Measurements from ENCODE around the gene EHF.
"Not testable (repeated sequence)": the region's sequence is repeated elsewhere in the genome, so short reads cannot be mapped to it uniquely, and the experiment has no call there.

EHF gene

DNA sequence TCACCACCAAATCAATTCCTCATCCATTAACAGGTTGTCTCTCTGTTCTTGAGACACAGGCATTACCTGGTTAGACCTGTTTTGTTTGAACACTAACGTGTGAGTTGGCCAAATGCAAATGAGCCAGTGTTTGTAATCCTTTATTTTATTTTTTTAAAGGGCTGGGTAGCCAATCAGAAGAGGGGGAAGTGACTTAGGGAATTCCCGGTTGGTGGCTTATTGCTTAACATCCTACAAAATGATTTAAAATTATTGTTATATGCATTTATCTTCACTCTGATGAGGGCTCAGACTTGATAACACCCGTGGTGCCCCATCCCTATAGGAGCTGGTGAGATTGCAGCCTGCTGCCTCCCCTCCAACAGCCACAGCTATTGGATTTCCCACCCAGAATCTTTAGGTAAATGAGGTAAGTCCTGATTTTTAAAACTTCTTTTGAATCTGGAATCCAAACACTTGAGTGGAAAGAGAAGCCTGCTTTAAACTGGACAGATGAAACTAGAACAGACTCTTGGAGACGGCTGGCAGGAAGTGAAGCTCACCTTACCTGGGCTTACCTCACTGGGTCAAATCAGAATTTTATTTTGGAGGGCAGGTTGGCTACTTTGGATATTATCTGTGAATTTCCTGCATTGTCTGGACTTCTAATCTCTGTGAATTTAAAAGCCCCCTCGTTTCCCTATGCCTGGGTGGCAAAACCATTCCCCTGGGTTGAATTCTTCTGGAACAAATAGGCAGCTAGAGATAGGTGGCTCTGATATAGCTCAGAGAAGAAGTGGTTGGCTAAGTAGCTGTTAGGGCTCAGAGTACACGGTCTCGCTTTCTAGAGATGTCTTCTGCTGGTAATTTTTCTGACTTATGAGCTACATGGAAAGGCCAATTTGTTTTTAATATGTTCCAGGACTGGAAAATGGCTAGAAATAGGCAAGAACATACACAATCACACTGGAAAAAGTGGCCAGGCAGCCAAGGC lies at the start of gene EHF:
TSS of gene EHF (plus strand) at position 274 of the 973 bp plus-strand sequence. CDS start 21,538 bp downstream, outside the sequence.
- DNase-seq, result no peak

DNA sequence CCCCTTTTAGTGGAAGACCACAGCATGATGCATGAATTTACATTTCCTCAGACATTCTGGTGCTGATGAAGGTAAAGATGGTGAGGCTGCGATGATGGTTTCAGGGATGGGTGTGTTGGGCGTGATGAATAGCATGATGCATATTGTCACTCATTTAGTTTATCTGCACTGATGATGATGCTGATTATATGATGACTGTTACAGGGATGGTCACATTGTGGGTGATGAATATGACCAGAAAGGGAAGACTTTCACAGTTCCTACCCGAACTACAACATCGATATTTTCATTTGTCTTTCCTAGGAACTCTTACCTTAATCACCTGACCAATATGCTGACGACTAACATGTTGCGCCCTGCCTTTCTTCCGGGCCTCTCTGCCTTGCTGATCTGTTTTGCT lies 47.4 kb upstream of the EHF start:
- DNase-seq, result no peak

DNA sequence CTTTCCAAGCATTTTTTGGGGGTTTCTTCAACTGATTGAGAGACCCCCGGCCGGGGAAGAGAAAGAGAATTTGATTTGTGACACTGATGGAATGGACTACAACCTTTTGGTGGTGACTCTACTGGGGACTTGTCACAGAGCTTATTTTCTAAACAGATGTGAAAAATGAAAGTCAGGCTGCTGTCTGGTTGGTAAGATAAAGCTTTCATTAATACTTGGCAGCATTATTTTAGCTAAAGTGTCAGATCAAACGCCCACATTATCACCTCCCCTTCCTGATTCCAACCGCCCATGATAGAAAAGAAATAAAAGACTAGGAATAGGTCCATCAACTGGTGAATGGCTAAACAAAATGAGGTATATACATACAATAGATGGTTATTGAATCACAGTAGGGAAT lies 45.6 kb upstream of the EHF start:
- no peak for DNase-seq

DNA sequence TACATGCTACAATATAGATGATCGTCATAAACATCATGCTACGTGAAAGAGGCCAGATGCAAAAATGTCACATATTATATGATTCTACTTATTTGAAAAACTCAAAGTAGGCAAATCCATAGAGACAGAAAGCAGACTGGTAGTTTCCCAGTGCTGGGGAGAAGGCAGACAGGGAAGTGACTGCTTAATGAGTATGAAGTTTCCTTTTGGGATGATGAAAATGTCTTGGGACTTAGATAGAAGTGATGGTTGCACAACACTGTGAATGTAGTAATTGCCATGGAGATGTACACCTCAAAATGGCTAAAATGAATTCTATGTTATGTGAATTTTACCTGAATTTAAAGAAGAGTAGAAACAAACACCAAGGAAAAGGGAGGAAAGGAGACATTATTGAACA lies 45.2 kb upstream of the EHF start:
- DNase-seq, result no peak

DNA sequence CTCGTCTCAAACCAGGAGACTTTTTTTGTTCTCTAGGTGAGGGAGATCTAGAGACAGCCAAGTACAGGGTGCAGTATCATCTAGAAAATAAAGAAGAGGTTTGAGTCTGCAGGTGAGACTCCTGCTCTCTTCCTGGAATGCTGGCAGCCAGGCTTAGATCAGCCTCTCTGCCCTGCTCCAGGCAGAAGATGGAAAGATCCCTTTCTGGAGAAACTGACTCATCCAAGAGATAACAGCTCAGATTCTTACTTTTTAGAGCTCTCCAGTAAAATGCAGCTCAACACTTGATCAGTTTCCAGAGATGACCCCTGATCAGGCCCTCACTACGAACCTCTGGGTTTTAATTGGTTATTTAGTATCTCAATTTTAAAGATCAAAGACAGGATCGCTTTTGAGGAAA lies 44.6 kb upstream of the EHF start:
- no peak for DNase-seq

DNA sequence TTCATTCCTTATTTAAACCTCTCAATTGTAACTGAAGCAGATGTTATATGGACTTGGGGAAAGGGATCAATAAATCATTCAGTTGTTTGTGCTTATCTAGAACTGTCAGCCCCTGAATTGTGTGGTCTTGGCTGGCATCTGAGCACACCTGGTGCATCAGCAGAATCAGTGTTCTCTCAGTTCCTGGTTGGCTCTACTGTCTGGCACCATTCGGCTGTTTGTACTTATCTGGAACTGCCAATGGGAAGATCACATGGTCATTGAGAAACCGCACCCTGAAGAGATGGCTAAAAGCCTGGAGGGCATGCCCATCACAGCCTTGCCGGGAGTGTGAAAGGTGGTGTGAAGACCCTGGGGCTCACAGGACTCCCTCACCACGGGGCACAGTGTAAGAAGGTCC lies 37.1 kb upstream of the EHF start:
- DNase-seq, result no peak

DNA sequence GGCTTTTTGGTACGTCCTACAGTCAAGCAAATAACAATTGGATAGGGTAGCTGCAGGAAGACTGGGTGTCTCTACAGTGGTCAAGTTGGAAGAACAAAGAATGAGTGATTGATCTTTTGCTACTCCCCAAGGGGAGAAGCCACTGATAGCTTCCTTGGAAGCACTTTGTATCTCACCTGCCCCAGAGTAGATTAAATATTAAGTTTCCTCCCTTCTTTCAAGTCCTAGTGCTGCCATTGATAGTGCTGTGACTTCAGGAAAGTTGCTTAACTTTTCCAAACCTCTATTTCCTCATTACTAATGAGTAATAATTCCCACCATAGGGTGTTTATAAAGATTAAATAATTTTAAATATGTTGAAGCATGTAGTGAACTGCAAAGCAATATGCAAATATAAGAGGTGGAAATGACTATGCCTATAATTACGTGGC lies 35.6 kb upstream of the EHF start:
- DNase-seq, result no peak

DNA sequence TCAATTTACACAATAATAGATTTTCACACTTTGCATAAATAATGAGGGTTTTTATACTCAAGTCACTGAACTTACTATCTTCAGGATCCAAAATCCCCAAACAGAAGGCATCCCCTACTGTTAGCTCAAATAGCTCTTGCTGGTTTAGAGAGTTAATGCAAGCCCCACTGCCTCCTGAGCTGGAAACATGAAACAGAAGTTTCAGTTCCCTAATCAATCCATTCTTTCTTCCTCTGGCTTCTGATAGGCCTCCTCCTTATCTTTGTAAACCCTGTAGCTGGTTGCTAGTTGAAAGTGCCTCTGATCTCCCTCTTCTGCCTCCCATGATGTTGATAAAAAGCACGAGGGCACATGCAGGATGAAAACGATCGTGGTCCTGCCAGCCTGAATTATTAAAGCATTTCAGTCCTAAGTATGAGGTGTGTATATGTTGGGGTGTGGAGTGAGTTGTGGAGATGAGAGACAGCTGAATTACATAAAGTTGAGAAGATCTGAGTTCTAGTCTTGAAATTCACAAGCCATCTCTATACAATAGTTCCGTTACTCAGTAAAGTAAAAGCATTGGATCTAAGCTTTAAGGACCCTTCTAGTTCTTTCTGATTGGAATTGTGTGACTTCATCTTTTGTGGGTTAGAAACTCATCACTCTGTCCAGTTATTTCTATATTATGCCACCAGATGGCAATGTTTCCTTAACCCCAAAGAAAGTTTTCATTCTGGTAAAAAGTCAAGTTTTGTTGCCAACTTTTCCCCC lies 35.0 kb upstream of the EHF start:
- DNase-seq, result peak; percentile 39

DNA sequence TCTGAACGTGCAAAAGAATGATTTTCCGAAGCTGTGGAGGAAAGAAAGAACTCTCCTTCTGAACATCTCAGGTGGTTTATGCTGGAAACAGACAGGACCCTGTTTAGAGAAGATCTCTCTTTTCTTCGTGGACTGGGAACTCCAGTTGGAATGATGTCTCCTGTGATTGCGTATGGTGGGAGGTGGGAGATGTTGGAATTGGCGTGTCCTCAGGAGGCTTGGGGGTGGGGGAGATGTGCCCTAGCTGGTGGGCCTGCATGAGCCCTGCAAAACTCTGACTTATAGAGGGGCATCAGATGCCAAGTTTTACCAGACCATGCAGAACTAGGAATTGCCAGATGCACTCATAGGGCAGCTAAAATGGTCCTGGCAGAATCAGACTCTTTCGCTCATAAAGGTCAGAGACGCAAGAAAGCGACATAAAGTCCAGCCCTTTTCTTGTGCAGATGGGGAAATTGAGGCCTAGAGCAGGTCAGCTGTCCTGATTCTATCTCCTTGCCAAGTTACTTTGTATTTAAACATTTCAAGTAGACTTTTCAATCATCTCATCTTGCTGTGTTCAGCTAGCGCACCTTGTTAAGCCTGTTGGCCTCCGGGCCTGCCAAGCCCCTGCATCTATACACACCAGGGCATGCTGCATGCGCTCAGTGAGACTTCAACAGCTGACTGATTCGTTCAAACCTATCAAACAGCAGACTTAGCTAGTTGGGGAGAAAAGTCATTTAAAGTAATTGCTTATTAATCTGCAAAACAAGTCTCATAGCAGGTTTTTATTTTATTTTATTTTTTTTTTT lies 34.2 kb upstream of the EHF start:
- no peak for DNase-seq

DNA sequence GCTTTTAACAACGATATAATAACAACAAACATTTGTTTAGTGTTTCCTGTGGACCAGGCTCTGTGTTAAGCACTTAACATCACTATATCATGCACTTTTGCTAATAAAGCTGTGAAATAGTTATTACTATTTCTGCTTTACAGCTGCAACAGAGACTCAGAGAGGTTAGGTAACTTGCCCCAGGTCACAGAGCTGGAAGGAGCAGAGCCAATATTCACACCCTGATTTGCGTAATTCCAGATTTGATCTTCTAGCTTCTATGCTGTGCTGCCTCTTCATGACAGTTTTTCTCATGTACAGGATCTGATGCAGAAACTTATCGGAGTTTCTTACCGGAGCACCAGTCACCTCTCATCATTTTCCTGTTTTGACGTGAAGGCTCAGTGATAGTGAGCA lies 33.6 kb upstream of the EHF start:
- no peak for DNase-seq

DNA sequence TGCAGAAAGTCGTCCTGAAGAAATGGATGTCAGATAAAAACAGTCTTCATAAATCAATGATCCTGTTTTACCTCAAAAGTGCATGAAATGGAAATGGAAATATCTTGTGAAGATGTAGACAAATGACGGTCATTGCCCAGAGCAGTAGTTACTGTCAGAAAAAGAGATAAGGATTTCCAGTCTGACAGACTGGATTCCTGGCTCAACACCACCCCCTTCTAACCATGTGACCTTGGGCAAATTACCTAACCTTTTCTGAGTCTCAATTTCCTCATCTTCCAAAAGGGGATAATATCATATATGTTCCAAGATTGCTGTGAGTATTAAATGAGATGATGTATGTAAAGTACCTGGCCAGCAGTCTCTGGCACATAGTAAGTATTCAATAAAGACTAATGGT lies 32.9 kb upstream of the EHF start:
- no peak for DNase-seq

DNA sequence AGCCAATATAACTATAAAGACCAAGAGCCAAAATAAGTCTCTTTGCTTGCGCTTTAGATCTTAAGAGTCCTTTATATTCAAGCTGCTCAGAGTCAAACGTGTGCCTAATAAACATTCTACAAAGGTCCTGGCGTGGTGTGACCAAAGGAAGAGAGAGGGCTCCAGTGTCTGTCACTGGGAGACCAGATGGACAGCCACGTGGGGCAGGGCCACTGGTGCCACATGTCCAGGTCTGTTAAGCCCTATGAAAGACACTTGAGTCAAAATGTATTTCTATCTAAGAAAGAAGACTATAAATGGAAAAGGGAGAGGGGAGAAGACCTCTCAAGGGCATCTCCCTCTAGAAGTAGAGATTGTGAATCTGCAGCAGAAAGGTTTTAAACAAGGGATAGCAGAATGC lies 32.2 kb upstream of the EHF start:
- no peak for DNase-seq

DNA sequence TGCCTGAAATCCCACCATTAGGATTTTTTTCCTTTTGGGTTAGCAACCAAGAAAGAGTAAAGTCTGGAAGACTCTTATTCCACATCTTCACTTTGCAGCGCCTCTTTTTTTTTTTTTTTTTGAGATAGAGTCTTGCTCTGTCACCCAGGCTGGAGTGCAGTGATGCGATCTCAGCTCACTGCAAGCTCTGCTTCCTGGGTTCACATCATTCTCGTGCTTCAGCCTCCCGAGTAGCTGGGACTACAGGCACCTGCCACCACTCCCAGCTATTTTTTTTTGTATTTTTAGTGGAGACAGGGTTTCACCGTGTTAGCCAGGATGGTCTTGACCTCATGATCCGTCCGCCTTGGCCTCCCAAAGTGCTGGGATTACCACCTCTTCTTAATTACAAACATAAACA lies 31.7 kb upstream of the EHF start:
- not testable (repeated sequence) for DNase-seq

DNA sequence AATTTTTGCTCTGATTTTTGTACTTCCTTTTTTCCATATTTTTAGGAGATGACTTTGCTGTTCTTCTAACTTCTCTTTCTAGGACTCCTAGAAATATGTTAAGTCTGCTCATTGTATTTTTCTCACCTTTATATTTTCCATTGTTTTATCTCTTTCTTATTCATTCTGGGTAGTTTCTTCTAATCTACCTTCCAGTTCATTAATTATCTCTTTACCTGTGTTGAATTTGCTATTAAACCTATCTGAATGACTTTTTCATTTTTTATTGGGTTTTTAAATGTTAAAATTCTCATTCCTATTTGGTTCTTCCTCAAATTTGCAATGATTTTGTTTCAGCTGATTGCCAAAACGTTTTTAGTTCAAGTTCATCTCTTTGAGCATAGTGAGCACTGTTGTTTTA lies 27.8 kb upstream of the EHF start:
- no peak for DNase-seq

DNA sequence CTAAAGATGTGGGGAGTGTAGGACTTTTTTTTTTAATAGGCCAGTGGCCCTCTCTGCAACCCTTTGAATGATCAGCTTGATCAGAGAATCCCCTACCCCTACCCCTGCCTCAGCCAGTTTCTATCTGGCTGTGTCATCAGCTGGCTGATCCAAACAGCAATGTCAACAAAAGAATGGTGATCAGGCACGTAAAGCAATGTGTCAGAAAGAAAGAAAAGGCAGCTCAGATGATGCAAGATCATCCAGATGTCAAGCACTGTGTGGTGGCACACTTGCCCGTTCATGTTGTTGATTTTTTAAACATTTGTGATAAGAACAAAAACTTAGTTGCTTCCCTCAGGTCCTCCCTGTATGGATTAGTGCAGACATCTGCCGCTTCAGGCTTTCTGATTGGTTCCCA lies 26.3 kb upstream of the EHF start:
- no peak for DNase-seq

DNA sequence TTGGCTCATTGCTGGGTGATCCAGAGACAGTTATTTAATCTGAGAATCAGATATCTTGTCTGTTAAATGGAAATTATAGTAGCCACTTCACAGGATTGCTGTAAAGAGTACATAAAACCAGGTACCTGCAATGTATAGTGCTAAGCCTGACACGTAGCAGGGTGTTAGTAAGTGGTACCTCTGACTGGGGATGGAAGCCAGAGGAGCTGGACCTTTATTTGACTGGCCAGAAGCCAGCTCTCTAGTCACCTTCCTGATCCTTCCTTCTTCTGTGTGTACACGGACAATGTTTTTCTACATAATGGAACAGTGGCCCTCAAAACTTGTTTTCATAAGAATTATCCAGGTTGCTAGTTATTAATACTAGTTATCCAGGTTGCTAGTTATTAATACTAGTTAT lies 25.5 kb upstream of the EHF start:
- no peak for DNase-seq

DNA sequence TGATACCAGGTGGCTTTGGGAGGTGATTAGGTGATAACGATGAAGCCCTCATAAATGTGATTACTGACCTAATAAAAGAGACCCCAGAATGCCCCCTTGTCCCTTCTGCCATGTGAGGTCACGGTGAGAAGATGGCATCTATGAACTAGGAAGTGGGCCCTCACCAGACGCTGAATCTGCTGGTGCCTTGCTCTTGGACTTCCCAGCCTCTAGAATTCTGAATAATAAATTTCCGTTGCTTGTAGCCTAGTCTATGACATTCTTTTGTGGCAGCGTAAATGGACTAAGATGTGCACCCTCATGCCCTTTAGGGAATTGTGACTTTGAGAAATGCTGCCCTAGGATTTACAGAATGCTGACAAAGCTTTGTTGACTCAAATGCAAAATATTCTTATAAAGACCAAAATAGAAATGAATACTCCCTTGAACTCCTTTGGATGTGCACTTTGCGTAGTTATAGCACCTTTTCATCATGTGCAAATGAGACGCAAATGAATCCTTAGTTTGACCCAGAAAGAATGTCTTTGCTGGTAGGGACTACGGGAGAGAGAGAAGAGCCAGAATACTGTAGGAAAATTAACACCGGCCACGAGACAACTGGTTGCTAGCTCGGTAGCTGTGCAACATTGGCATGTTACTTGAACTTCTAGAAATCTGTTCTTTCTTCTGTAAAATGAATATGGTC lies 24.8 kb upstream of the EHF start:
- DNase-seq, result no peak

DNA sequence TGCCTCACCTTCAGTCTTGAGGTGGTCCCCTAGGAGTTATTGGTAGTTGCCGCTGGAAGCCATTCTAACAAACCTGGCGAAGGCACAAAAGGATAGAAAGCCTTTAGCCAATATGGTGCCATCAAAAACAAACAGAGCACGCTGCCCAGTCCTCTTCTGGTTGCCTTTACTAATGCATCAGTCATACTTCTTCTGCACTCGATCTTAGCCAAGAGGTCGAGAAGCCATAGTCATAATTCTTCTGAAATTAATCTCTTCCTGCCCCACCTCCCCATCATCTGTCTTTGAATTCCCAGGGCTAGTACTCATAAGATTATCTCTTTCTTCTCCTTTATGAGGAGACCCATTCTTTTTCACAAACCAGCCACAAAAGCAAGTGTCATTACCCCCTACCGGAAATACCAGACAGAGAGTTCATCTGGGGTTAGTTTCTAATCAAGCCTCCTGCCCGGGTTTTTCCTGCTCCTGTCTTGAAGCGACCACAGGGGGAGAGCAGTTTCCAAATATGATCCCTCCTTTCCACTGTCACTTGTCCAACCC lies 21.4 kb upstream of the EHF start:
- DNase-seq, result no peak

DNA sequence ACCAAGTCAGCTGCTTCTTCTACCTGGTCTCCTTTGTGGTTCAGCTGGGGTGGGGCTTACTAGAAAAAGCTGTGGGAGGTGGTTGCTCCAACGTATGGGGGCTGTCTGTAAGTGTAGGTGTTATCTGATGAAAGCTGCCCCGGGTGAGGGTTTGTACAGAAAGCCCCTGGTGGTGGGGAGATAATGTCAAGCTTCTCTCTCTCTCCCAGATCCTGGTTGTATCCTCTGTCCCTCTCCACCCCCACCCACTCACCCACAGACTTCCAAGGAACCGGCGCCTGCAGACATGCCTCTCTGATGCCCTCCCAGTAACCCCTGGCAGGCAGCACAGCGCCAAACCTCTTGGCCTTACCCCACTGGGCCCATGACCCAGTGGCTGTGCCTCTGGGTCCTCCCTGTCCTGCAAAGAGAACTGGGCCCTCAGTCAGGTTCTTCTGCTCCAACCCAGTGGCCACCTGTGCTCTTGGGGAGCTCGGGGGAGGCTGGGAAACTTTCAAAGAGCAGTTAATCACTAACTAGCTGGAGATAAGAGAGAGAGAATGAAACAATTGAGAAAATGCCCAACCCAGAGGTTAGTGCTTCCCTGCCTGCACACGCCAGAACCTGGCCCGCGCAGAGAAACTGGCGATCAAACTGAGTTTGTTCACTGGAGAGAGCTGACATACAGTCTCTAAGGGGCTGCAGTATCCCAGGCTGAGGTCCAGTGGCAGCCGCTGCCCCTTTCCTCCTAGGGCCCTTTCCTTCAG lies 20.4 kb upstream of the EHF start:
- no peak for DNase-seq

DNA sequence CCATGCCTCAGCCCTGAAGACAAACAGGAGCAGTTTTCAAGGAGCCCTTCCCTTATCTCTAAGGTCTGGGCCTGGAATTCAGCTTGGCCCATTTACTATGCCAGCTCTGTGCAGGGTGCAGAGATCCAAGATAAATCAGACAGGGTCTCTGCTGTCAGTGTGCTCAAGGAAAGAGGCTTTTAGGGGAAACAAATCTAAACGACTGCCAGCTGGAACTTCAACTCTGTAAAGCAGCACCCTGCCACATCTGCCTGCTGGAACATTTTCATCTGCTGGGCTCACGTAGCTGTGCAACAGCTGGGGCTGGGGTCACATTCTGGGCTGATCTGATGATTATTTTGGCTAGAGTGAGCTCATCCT lies 19.8 kb upstream of the EHF start:
- DNase-seq, result no peak

DNA sequence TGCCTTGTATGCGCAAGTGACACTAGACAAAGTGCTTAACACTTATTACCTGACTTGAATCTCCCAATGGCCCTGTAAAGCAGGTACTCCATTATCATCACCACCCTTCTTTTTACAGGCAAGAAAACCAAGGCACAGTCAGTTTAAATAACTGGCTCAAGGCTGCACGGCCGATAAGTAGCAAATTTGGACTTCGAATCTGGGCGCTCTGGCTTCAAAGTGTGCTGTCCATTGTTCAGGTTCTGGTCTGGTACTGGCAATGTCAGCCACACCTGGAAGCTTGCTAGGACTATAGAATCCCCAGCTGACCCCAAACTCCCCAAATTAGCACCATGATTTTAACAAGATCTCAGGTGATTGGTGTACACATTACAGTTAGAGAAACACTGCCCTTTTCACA lies 19.3 kb upstream of the EHF start:
- DNase-seq, result no peak

DNA sequence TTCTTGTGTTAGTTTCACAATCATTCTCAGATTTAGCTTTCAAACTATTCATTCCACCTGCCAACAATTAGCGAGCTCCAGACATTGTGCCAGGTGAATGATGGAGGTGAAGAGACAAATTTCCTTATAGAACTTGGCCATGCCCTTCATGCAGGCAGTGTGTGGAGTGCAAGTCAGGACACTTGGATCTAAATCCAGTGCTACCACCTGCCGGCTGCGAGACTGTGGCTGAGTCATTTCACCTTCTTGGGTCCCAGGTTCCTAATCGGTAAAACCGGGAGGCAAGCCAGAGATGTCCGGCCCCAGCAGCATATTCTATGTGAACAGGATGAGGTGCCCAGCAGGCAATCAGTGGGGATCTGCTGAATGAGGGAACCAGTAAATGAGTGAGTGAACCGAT lies 18.6 kb upstream of the EHF start:
- DNase-seq, result no peak

All from CD4-positive, alpha-beta T cell treated with Interleukin-10 for 1 hour (primary cell).